Brain pericyte (primary cell): ENCODE measurements around the gene KCNT2.
"Not testable (repeated sequence)": the region's sequence is repeated elsewhere in the genome, so short reads cannot be mapped to it uniquely, and the experiment has no call there.

Experiments
- DNase-seq: peaks from one replicate; pipeline ENCODE4 v3.0.0-alpha.2; 2012; ENCODE audit warnings: low read depth, low spot score

Gene KCNT2

DNA sequence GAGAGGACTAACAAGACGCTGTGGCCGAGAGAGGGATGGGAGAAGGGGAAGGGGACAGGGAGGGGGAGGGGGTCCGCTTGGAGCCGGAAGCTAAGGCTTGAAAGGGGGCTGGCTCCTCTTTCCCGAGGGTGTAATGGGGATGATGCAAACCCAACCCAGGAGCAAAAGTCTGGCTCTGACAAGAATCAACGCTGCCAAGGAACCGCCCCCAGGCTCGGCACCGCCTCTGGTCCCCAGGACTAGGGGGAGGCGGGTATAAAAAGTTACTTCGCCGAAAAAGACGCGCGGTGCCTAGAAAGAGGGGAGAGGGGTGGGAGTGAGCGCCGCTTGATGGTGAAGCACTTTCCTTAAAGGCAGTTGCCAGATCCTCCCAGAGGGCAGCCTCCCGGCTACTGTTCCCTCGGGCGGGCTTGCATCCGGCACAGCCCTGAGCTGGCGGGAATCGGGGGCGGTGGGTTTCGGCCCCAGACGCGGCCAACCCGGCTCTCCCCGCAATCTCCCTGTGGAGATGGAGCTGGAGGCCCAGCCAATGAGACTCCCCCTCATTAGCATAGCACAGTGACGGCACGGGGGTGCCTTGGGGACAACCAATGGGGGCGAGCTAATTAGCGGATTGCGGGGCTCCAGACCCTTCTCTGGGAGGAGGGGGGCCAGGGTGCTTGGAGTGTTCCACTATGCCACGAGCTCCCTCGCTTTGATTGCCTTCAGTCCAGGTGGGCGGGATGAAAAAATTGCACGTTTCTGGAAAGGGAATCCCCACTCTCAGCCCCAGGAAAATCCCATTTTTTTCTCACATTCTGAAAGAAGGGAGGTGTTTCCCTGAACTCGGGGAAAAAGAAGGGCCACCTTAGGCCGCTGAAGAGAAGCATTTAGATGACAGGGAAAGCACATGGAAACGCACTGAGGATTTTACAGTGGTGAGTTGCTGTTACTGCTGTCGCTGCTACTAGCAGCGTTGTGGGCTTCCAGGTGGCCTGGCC lies at the start of gene KCNT2:
KCNT2 (minus strand) TSS at position 51 of the 980 bp plus-strand sequence. CDS start 131 bp downstream, outside the sequence.
- DNase-seq, result peak; percentile 31

DNA sequence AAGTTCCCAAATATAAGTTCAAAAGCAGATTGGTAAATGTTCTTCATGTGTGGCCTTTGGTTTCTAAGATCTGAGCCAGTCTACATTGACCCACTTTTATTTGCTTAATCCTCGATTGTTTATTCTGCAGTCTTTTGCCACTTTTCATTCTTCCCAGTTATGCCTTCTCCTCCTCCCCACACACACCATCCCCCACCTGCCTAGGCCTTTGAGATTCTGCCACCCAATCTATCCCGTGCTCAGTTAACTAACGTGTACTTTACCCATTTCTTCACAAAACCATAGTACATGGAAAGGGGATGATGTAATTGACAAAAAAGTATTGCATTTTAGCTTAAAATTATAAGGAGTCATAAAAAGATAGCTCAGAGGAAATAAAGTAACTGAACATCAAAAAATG lies 47.3 kb upstream of the KCNT2 start:
- DNase-seq, result no peak

DNA sequence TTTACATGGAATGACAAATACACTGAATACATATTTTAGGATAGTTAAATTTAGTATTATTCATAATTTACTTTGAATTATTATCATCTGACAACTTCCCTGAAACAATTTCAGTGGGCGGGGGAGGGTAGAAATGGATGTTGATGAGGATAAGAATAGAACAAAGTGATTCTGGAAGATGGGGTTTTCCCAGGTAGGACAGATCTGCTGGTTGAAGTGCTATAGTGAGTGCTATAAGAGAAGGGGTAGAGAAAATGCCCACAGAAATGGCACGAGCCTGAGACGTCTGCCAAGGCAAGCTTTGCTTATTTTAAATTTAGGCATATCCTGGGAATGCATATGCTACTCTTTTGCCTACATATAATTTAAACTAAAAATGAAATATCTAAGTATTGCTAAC lies 46.8 kb upstream of the KCNT2 start:
- DNase-seq, result no peak

DNA sequence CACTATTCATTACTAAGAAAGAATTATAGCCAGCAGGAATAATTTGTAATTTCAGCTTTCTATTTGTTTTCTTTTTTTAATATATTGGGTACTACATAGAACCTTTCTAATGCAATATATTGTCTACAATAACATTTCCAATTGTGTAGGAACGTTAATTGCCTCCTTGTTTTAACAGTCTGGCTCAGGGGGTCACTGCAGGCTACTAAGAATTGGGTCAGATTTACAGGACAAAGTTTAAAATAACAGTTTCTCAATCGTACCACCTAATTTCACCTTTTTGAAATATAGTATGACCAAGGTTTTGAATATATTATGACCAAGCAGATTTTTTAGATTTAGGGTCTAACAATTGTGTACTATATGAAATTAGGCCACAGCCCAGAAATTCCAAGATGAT lies 46.0 kb upstream of the KCNT2 start:
- DNase-seq, result no peak

DNA sequence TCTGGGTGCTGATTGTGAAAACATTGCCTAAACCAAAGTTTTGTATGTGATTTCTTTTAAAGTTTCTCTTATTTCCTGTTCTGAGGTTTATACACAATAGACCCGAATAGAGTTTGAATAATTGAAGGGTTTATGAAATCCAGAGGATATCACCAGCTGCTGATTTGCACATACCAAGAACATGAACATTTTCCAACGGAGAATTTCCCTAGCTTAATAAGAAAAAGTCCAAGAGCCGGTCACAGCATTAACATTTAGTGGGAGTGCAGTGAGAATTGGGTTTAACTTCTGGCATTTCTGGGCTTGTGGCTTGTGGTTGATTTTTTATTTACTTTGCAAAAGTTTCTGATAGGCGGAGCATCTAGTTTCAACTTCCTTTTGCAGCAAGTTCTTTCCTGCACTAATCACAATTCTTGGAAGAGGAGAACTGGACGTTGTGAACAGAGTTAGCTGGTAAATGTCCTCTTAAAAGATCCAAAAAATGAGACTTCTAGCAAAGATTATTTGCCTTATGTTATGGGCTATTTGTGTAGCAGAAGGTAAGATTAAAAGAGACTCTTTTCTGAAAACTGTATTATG lies 43.5 kb upstream of the KCNT2 start, which contains the start of gene CFH:
CFH (plus strand) TSS at position 407 of the 579 bp plus-strand sequence; CDS start at position 482, 75 bp downstream.
- peak; percentile 34 for DNase-seq

DNA sequence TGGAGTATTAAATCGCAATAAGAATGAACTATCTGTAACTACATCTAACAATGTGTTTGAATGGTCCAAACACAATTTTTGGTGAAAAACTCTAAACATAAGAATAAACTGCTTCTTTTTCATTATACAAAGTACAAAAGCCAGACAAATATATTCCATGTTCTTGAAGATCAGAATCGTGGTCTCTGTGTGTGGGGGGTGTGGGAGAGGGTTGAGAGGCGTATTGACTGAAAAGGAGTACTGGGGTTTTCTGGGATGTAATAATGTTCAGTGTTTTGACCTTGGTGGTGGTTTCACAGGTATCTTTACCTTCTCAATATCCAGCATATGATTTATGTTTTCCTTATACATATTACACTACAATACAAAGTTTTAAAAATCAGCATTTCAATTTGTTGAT lies 42.8 kb upstream of the KCNT2 start:
- DNase-seq, result no peak

DNA sequence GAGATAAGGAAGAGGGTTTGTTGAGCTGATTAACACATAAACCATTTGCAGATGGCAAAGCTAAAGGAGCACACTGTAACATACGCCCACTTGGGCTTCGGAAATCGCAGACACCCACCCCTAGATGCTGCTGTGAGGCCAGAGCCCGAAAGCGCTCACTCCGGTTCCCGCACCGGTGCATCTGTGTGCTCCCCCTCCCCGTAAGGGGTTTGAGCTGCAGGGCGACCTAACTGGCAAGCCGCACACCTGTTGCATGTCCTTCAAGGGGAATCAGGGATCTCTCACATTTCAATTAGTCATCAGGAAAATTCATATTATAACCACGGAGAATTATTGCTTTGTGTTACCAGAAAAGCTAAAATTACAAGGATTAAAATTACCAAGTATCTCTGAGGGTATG lies 42.2 kb upstream of the KCNT2 start:
- DNase-seq, result no peak

DNA sequence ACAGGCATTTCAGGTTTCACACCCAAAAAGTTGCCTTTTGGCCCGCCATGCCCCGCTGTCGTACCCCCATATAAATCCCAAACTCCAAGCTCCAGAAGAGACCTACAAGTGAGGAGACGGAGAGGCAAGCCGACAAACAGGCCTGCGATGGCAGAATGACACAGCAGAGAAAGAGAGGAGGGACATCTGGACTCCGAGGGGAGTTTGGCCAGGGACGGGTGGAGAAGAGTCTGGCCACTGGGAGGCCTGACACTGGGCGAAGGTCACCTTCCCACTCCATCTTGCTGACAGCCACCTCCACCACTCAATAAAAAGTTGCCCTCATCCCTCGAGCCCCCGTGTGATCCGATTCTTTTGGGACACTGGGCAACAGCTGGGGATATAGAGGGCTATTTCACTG lies 41.8 kb upstream of the KCNT2 start:
- DNase-seq, result no peak

DNA sequence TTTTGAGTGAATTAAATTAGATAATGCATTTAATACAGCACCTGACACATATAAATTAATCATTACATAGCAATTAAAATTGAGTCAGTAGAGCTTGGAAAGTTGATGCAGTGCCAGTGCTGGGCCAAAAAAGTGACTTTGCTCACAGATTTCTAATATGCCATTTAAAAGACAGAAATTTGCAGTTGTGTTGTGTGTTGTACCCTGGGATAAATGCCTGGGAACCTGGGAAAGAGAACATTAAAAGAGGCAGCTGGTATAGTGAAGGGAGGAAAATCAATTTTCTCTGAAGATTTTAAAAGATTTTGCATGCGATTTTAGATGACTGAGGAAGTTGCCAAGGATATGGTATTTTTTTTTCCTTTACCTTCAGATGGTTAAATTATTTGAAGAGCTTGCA lies 32.7 kb upstream of the KCNT2 start:
- no peak for DNase-seq

DNA sequence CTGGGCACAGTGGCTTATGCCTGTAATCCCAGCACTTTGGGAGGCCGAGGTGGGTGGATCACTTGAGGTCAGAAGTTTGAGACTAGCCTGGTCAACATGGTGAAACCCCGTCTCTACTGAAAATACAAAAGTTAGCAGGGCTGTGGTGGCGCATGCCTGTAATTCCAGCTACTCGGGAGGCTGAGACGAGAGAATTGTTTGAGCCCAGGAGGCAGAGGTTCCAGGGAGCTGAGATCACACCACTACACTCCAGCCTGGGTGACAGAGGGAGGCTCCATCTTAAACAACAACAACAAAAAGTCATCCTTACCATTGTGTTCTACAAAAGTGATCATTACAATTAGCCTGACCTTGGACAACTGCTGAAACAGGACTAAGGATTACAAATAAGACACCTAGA lies 31.1 kb upstream of the KCNT2 start:
- DNase-seq, result not testable (repeated sequence)

DNA sequence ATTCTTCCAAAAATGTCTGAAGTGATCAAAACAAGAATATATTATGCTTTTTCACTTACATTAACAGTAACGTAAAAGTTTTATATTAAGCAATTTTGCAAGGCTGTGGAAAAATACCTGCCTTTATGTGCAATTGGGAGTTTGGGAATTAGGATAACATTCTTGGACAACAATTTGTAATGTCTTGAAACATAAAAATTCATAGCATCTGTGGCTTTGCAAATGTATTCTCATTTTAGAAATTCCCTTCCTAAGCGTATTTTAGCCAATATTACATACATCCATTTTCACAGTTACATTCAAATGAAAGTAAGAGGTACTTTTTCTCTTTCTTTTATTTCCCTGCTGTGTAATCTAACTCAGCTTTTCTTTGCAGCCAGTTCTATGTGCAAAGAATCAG lies 30.2 kb upstream of the KCNT2 start:
- DNase-seq, result no peak

DNA sequence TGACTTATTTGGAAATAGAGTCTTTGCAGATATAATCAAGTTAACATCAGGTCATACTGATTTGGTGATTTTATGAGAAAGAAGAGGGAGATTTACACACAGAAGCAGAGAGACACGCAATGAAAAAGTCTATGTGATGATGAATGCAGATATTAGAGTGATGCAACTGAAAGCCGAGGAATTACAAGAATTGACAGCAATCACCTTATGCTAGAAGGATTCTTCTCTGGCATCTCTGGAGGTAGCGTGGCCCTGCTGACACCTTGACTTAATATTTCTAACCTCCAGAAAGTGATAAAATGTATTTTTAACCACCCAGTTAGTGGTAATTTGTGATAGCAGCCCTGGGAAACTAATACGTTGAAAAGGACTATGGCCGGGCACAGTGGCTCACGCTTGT lies 29.4 kb upstream of the KCNT2 start:
- no peak for DNase-seq

DNA sequence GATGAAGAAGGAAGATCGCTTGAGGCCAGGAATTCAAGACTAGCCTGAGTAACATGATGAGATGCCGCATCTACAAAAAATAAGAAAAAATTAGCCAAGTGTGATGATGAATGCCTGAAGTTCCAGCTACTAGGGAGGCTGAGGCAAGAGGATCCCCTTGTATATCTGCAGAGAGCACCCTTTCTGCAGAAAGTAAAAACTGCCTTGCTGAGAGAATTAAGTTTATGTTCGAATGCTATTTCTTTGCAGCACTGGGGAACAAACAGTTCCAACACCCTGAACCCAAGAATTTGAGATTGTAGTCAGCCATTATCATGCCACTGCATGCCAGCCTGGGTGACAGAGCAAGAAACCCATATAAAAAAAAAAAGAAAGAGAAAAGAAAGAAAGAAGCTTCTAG lies 20.6 kb upstream of the KCNT2 start:
- no peak for DNase-seq

DNA sequence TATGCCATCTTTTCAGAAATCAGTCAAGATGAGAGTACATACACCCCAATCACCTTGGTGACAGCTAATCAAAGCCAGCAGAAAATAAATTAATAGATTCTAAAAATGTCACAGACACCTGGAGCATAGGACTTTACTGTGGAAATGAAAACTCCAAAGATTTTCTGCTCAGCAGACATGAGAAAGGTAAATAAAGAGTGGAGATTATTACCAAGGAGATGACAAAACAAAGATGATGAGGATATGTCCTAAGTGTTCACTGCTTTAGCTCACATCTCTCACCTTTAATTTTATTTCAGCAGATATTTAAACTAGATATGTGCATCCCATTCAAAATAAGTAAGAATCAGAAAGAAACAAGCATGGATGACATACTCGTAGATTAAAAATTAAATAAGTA lies 14.8 kb upstream of the KCNT2 start:
- DNase-seq, result no peak

DNA sequence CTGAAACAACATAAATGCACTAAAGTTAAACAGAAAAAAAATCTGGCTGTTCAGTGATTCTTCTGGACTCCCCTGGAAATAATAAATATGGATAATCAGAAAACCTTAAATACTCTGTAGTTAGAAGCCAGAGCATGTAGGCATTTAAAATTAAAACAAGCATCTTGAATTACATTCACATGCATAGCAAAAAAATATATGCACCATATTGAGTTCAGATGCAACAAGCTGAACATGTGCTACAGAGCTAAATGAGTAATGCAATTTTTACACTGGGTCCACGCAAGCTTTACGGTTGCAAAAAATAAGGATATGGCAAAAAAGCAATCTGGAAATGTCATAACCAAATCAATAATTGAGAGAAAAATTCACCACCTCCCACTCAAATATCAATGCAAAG lies 11.5 kb upstream of the KCNT2 start:
- no peak for DNase-seq

DNA sequence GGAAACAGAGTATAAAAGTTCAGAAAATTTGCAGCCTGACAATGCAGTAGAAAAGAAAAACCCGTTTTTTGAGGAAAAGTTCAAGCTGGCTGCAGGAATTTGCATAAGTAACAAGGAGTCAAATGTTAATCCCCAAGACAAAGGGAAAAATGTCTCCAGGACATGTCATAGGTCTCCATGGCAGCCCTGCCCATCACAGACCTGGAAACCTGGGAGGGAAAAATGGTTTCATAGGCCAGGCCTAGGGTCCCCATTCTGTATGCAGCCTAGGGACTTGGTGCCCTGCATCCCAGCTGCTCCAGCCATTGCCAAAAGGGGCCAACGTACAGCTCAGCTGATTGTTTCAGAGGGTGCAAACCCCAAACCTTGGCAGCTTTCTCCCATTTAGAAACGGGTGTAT lies 3.6 kb upstream of the KCNT2 start:
- no peak for DNase-seq

DNA sequence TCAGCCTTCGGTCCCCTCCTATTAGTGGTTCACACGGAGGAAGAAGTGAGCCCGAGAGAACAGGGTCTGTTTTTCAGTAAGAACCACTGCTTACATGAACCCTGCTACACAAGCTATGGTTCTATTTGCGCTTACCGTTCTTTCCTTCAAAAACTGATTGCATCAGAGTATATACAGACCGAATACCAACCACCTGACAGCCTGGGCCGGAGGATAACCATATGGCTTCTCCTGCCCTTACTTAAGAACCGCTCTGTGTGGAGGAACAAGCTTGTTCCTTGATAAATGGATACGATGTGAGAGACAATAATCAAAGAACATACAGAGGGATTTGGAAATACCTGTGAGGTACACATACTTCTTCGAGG lies 1.1 kb upstream of the KCNT2 start:
- no peak for DNase-seq

DNA sequence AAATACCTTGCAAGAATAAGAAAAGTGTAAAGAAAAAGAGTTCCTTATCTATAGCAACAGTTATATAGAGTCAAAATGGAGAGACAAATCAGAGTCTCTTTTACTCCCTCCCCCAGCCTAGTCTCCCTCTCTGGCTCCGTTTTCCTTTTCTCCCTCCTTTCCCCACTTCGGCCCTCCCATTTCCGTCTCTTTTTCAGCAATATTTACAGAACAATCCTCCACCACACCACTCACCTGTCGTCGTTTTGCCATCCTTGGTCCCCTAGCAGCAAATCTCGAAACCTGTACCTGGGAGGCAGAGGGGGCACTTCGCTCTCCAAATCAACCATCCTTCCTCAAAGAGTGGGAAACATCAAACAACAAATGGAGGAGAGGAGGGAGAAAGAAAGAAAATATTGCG lies 259 bp downstream of the KCNT2 start:
- DNase-seq, result no peak

DNA sequence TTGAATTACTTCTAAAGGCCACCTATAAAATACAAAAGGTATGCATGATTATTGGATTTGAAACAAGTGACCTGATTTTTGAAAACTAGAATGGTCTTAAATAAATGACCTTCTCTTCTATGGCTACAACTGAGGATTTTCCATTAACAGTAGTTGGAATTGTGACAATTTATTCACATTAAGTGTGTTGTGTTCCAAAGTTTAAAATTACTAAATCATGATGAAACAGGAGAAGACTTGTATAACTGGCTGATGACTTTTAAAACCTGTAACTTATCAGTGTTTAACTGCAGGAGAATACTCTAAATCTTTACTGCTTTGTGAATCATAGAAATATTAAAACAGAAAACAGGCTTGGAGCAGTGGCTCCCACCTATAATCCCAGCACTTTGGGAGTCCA lies 4.6 kb downstream of the KCNT2 start:
- no peak for DNase-seq

DNA sequence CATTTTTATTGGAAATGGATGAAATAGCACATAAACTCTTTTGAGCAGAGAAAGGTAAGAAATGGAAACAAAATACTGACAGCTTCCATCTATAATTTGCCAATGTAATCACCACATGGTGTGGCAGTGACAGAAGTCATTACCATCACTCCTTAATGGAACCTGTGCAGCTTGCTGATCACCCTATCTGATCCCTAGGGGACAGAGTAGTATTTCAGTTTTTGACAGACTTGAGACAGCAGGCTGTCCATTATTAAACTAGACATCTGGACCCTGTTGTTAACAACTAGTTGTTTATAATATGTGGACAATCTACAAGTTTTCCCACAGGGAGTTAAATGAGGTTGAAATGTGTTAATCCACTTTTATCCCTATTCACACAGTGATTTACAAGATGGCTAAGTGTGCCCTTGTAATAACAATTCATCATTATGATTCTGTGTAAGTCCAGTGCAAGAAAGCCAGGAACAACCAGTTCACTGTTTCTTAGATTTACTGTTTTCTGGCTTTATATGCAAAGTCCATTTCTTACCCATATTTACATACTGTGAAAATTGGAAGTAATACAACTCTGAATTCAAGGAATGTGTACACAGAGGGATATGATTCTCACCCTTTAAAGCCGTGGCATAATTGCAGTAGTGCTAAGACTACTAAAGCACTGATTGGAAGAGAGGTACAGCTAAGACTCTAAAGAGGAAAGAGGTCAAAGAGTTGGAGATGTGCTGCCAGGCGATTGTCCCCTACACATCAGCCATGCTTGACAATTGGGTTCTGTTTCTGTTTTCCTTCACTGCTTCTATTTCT lies 9.1 kb downstream of the KCNT2 start:
- DNase-seq, result no peak

DNA sequence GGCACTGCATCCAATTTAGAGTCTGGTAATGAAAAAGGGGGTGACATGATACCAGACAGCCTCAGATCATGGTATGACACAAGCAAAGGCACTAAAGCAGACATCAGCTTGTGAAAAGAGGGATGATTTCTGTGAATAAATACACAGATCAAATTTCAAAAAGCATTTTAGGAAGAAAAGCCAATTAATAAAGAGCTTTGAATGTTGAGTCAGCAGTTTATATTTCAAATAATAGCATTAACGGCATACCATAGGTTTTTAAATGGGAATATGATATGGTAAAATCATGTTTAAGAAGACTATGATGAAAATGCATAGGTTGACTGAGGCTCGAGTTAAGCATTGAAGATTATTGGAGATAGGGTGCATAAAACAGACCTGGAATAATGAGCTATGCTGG lies 13.5 kb downstream of the KCNT2 start:
- no peak for DNase-seq

DNA sequence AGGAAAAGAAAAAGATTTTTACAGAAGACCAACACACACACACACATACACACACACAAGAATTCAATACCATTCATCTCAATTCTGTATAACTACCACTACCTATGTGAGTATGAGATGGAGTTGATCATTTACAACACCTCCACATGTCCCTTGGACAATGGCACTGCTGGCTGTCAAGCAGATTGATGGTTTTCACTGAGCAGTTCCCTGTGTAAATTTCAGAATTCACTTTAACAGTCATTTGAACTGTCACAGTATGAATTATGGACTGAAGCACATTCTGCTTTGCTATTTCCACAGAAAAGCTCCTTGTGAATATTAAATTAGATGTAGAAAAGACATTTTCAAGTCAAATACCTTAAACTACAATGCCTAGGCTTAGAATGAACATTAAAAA lies 14.3 kb downstream of the KCNT2 start:
- no peak for DNase-seq
